ENCODE measurements around the gene RPLP2.

The RPLP2 gene

DNA sequence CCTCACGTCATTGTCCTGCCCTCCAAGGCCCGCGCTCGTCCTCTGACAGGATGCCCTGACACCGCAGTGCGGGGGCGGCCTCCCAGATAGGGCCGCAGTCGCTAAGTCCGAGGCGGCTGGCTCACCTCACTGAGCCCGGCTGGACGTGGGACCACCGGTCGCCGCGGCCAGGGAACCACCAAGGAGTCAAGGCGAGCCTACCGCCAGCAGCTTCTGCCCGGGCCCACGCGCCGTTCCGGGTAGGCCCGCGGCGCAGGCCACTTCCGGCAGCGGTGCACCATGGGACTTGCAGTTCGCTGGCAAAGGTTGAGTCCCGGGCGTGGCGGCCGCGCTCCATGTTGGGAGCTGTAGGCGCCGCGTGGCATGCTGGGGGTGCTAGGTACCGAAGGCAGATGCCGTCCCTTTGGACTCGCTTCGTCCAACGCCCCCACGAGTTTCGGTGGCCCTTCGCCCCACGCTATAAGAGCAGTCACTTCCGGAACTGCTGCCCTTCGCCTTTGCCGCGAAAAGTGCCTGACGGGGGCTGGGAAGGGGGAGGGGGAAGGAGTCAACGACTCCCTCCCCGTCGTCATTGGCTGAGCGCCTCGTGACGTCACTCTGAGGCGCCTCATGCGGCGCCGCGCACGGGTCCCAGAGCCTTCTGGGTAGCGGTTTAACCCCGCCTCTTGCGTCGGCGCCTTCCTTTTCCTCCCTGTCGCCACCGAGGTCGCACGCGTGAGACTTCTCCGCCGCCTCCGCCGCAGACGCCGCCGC, at the start of gene RPLP2:
RPLP2 (plus strand) TSS at position 681 of the 753 bp plus-strand sequence. CDS start 268 bp downstream, outside the sequence.
- DNase-seq: peak; percentile 98

DNA sequence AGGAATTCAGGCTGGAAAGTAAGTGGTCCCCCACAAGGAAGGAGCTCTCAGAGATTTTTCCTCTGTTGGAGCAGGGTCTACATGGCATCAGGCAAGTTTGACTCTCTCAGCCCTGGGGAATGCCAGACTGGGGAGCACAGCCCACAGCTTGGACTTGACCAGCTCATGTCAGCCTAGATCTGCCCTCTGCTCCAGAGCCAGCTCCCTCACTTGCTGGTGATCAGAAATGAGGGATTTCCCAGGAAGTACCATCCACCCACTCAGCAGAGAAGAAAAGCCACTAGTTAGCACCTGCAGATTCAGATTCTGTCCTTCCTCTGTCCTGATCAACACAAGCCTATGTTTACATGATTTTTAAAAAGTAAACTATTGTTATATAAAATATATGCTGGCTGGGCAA, 49.5 kb upstream of the RPLP2 start:
- no peak for DNase-seq

GRCh38 chr11:761526-762108, 48.1 kb upstream of the RPLP2 start:
- DNase-seq: no peak

DNA sequence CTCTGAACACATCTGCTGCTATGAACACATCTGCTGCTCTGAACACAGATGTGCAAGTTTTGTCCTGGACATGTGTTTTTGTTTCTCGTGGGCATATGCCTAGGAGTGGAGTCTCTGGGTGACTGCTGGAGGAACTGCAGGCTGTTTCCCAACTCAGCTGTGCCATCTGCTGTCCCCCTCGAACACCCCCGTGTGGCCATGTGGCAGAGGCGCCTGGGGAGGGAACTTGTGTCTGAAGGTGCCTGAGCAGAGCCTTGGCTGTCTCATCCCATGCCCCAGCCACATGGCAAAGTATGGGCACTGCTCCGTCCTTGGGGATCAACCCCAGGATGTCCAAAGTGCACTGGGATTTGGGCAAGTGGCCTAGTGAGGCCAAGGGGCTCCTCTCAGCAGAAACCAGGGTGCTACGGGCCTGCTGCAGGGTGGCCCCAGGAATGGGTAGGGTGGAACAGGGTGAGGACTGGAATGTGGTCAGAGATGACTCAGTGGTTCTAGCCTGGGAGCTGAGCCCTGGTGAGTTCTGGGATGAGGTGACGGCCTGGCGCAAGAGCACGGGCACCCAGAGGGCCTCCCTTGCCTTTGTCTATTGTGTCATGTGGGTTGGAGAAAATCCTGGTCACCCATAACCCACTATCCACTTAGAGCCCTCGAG, 47.2 kb upstream of the RPLP2 start:
- peak; percentile 39 for DNase-seq

- DNase-seq: no peak
Measured at GRCh38 chr11:763073-763463, 46.7 kb upstream of the RPLP2 start.

DNA sequence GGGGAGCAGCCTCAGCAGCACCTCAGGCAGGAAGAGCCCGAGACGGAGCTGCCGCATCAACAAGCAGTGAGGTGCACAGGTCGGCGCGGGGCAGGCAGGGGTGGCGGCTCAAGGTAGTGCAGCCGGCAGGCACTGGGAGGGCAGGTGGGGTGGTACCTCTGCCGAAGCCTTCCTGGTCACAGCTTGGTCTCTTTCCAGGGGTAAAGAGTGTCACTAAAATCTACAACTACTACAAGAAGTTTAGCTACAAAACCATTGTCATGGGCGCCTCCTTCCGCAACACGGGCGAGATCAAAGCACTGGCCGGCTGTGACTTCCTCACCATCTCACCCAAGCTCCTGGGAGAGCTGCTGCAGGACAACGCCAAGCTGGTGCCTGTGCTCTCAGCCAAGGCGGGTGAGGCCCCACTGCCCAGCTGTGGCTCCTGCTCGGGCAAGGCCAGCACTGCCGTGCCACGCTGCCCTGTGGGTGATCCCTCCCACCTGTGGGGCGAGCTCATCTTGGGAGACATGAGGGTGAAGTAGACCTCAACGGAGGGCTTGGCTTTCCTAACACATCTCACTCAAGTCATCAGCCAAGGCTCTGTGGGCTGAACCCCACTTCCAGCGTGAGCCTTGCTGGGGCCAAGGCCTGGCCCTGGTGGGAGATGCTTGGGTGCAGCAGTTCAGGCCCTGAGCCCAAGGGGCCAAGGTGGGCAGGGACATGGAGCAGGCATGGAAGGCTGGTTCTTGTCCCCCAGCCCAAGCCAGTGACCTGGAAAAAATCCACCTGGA, 46.0 kb upstream of the RPLP2 start:
- peak; percentile 24 for DNase-seq

DNA sequence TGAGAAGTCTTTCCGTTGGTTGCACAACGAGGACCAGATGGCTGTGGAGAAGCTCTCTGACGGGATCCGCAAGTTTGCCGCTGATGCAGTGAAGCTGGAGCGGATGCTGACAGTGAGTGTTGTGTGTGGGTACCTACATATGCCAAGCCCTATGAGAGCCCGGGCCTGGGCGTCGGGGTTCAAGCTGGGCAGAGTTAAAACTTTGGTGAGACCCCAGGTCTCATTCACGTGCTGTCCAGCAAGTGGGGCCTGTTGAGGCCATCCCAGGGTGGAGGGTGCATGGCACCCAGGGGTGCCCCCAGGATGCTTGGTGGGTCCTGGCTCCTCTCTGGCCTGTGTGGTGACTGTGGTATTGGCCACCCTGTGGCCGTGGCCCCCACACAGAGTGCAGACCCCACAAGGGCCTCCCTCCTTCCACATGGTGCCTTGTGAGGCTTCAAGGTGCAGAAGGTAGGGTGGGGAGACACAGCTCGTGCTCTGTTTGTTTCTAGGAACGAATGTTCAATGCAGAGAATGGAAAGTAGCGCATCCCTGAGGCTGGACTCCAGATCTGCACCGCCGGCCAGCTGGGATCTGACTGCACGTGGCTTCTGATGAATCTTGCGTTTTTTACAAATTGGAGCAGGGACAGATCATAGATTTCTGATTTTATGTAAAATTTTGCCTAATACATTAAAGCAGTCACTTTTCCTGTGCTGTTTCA, 45.3 kb upstream of the RPLP2 start:
- DNase-seq: no peak

GRCh38 chr11:765025-765801, 44.6 kb upstream of the RPLP2 start:
- DNase-seq: peak; percentile 66

DNA sequence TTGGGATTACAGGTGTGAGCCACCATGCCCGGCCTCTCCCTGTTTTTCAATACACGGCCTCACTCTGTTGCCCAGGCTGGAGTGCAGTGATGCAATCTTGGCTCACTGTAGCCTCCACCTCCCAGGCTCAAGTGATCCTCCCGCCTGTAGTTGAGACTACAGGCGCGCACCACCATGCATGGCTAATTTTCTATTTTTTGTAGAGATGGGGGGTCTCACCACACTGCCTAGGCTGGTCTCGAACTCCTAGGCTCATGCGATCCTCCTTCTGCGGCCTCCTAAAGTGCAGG, 44.0 kb upstream of the RPLP2 start:
- no peak for DNase-seq

DNA sequence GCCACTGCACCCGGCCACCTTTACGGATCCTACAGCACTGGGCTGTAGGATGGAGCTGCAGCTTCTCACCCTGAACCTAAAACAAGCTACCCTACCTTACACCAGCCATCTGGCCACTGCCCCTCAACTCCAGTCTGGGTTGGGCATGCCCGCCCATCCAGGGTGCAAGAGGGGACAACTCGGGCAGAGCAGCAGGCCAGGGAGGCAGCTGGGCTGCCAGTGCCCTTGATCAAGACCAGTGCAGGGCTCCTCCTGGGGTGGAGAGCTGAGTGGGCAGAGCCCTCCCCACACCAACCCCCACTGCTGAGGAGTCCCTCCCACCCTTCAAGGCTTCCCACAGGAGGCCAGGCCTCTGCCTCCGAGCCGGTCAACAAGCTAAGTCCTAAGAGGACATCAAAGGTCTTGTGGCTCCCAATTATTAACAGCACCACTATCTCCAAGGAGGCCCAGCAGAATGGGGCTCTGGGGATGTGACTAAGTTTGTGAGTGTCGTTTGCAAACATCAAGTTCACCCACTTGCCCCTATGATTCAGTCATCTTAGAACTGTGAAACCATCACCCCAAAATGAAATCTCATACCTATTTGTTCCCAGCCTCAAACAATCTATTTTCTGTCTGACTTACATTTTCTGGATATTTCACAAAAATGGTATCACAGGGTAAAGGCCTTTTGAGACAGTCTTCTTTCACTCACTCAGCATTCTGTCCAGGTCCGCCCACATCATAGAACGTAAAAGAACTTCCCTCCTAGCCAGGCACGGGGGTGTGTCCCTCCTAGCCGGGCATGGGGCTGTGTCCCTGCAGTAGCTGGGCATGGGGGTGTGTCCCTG, 43.4 kb upstream of the RPLP2 start:
- no peak for DNase-seq

- DNase-seq: no peak
Measured at GRCh38 chr11:766936-767210, 42.9 kb upstream of the RPLP2 start.

DNA sequence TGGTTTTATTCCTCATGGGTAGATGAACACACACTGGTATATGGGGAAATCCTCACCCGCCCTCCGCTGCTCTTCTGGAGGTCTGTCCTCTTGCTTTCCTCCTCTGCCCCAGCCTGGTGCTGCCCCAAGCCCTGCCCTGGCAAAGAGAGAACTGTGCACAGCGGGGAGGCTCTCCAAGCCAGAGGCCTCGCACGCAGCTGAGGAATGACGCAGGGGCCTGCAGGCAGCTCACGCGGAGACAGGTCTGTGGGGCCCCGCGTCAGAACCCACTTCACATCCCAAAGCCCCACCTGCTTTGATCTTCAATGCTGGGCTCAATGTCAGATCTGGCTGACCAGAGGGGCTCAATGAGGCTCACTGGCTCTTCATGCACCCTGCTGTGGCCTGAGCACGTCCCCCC, 42.5 kb upstream of the RPLP2 start:
- no peak for DNase-seq

- no peak for DNase-seq
Measured at GRCh38 chr11:769887-770641, 39.7 kb upstream of the RPLP2 start.

GRCh38 chr11:770642-771616, 38.8 kb upstream of the RPLP2 start:
- DNase-seq: peak; percentile 15

DNA sequence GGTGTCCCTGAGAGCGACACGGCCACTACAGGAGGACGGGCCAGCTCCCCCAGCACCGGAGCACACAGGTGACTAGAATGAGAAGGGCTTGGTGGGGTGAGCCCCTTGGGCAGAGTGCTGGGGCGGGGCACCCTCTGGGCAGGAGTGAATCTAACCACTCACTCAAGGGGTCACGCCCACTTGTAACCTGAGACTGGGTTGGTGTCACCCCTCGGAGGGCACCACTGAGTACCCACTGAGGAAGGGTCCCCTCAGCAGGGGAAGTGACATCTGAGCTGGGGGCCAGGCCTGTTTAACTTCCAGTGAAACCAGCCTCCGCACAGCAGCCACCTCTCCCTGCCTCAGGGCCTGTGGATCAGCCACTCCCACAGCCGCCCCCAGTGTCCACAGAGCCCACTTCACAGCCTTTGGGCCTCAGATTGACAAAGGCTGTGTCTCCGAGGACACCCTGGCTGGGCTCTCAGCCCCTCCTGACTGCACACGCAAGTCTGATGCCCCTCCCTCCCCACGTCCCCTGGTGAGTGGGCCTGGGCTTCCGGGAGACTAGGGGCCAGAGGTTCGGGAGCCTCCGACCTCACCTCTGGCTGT, 38.1 kb upstream of the RPLP2 start:
- peak; percentile 17 for DNase-seq

GRCh38 chr11:772429-773390, 37.1 kb upstream of the RPLP2 start:
- DNase-seq: peak; percentile 33

DNA sequence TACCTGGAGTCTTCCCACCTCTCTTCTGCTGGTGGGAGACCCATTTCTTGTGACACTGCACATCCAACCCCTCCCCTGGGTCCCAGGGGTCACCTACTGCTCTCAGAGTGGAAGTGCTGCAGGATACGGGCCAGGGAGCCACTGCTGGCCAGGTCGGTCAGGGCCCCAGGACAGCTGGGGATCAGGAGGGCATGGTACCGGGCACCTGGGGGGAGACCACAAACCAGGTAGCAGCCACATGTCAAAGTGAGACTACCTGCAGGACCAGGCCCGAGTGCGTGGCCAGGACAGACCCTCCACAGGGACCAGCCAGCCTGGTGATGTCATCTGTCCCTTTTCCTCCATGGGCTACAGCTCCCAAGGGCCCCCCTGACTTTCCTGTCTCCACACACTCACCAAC, 36.3 kb upstream of the RPLP2 start:
- peak; percentile 13 for DNase-seq

DNA sequence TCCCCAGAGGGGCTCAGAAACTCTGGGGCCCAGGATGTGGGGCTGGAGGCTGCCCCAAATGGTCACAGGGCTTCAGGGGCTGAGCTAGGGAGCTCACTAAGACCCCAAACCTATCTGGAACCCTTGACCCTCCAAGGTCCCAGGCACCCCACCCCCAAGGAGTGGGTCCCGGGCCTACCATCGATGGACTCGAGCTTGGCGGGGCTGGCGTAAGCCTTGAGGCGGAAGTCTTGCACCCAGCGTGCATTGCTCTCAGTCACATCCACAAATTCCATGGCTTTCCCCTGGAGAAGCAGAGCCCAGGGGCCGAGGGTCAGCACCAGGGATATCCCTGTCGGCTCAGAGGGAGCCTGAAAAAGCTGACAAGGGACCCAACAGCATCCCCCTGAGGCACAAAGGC, 35.9 kb upstream of the RPLP2 start:
- peak; percentile 16 for DNase-seq

Measured in femur (tissue), 1 donor.